Measurements from ENCODE around the gene CLEC1B. TPM values are rescaled to one million over a fixed set of nuclear protein-coding genes. Genes with fewer than 3 reads are reported as not detected.
"Not testable (repeated sequence)": the region's sequence is repeated elsewhere in the genome, so short reads cannot be mapped to it uniquely, and the experiment has no call there.

CLEC1B gene
- total RNA-seq, 4 donors from 2014 or later, result not detected

GRCh38 chr12:9960590-9960989 is 38.3 kb downstream of the CLEC1B start:
- DNase-seq (ENCODE audit: low spot score in 2 of 2), result no peak
- TF ChIP-seq EP300 (IDR thresholded peaks at IDR 0.05), result no peak
- TF ChIP-seq POLR2A (IDR thresholded peaks at IDR 0.05), result no peak
- no peak for TF ChIP-seq CTCF (IDR thresholded peaks at IDR 0.05)
- Histone ChIP-seq H3K27ac (no peak overlapping the region), H3K4me1 (no peaks in the 10 kb centered on the region), H3K27me3 (no peaks in the 10 kb centered on the region), H3K4me3 (no peak overlapping the region), H3K36me3 (no peaks in the 10 kb centered on the region), H3K9me3 (no peaks in the 10 kb centered on the region)
- WGBS, 2 donors, result 79 to 90% methylated on average over 5 of the region's 5 CpGs

DNA sequence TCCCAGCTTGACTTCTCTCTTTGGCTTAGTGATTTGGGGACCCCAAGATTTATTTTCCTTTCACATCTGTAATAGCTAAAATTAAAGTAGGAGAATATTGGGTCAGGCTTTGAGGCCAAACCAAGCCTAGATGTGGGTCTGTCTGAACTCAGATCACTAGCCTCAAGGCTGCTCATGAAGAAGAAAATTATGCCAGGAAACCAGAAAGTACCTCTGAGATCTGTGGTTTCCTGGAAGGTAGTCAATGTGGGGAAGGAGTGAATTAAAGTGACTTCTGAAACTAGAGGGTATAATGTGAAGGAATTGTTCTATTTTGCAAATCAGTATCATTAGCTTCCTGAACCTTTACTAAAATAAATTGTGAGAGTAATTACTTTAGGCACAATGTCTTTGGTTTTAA is 41.1 kb downstream of the CLEC1B start:
- TF ChIP-seq CTCF (IDR thresholded peaks at IDR 0.05) (no peak), POLR2A (IDR thresholded peaks at IDR 0.05) (no peak), EP300 (IDR thresholded peaks at IDR 0.05) (no peak)
- no peak overlapping the region for H3K27ac ChIP-seq

GRCh38 chr12:9952954-9953729 is 45.8 kb downstream of the CLEC1B start:
- not testable (repeated sequence) for H3K36me3 ChIP-seq; DNase-seq (ENCODE audit: low spot score in 2 of 2); H3K27ac ChIP-seq; H3K9me3 ChIP-seq; H3K27me3 ChIP-seq; H3K4me1 ChIP-seq; H3K4me3 ChIP-seq
- 77% methylated on average over 2 of the region's 55 CpGs; no CpG with 5 or more reads in 1 of the 2 donors for WGBS, 2 donors

More for the DNA sequence above, 41.1 kb downstream of the CLEC1B start:
- Histone ChIP-seq H3K4me3 (no peak overlapping the region), H3K9me3 (no peaks in the 10 kb centered on the region), H3K4me1 (no peaks in the 10 kb centered on the region), H3K27me3 (no peaks in the 10 kb centered on the region), H3K36me3 (no peaks in the 10 kb centered on the region)
- no peak for DNase-seq (ENCODE audit: low spot score in 2 of 2)

DNA sequence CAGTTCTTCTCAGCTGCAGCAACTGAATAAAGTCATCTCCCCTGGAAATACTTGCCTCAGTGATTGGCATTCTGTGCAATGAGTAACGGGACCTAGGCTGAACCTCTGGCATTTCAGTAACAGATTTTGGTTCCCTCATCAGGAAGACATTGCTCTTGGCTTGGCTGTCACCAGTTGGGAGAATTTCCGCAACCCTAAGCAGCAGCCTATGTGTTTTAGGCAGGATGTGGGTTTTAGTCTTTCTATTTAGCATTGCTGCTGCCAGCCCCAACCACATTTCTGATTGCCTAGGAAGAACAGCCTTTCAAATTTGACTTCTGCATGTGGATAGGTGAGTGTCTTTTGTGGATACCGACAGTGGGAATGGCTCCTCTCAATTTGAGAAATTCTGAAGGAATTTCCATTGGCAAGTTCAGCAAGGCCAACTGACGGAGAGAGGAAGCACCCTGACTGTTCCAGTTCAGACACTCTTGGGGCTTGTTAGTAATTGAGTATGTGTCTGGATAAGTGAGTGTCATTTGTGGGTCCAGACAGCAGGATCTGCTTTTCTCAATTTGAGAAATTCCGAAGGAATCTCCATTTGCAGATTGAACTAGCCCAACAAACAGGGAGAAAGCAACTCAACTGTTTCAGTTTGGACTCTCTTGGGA is 47.8 kb downstream of the CLEC1B start:
- Histone ChIP-seq H3K4me1 (no peaks in the 10 kb centered on the region), H3K36me3 (no peaks in the 10 kb centered on the region), H3K9me3 (no peaks in the 10 kb centered on the region), H3K27me3 (no peaks in the 10 kb centered on the region), H3K4me3 (no peak overlapping the region), H3K27ac (no peak overlapping the region)
- 67 to 76% methylated on average over 5 of the region's 5 CpGs for WGBS, 2 donors
- TF ChIP-seq EP300 (IDR thresholded peaks at IDR 0.05), result no peak
- no peak for TF ChIP-seq POLR2A (IDR thresholded peaks at IDR 0.05)
- no peak for TF ChIP-seq CTCF (IDR thresholded peaks at IDR 0.05)
- no peak for DNase-seq (ENCODE audit: low spot score in 2 of 2)

DNA sequence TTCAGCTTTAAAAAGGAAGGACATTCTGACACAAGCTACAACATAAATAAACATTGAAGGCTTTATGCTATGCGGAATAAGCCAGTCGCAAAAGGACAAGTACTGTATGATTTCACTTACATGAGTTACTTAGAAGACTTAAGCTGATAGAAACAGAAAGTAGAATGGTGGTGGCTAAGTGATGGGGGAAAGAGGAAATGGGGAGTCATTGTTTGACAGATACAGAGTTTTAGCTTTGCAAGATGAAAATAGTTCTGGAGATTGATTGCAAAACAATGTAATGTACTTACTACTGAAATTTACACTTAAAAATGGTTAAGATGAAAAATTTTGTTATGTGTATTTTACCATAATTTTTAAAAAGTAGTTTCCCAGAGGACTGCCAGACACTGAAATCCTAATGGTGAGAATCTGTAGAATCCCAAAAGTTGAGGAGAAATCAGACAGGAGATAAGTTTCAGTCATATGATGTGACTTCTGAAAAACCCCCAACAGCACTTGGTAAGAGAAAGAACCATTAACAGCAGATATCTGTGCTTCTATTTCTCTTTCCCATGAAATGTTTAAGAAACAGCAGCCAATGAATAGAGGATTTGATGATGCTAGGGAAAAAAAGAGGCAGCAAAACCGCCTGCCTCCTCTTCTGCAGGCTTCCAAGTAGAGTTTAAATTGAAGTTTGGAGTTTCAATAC is 50.2 kb downstream of the CLEC1B start:
- H3K4me3 ChIP-seq, result no peak overlapping the region
- H3K27me3 ChIP-seq, result no peaks in the 10 kb centered on the region
- no peaks in the 10 kb centered on the region for H3K36me3 ChIP-seq
- no peak overlapping the region for H3K27ac ChIP-seq
- no peaks in the 10 kb centered on the region for H3K9me3 ChIP-seq
- no peaks in the 10 kb centered on the region for H3K4me1 ChIP-seq
- DNase-seq (ENCODE audit: low spot score in 2 of 2), result no peak
- no peak for TF ChIP-seq POLR2A (IDR thresholded peaks at IDR 0.05)
- TF ChIP-seq CTCF (IDR thresholded peaks at IDR 0.05), result no peak
- TF ChIP-seq EP300 (IDR thresholded peaks at IDR 0.05), result no peak
- 57 to 76% methylated on average over 3 of the region's 3 CpGs for WGBS, 2 donors

All from tibial nerve (tissue), 4 donors.